ENCODE results near the gene USP43. TPM values are rescaled to one million over a fixed set of nuclear protein-coding genes. Genes with fewer than 3 reads are reported as not detected.

The USP43 gene
- polyA plus RNA-seq, 3 donors, result 6.7 to 8.7 (median 7.1) TPM

GRCh38 chr17:9700754-9701476 lies 55.6 kb downstream of the USP43 start:
- no peak for DNase-seq (ENCODE audit: extremely low read depth in 1 of 11, low read depth in 9 of 11, low spot score in 4 of 11)

GRCh38 chr17:9702482-9702881 lies 57.2 kb downstream of the USP43 start:
- DNase-seq (ENCODE audit: extremely low read depth in 1 of 11, low read depth in 9 of 11, low spot score in 4 of 11), result no peak

DNA sequence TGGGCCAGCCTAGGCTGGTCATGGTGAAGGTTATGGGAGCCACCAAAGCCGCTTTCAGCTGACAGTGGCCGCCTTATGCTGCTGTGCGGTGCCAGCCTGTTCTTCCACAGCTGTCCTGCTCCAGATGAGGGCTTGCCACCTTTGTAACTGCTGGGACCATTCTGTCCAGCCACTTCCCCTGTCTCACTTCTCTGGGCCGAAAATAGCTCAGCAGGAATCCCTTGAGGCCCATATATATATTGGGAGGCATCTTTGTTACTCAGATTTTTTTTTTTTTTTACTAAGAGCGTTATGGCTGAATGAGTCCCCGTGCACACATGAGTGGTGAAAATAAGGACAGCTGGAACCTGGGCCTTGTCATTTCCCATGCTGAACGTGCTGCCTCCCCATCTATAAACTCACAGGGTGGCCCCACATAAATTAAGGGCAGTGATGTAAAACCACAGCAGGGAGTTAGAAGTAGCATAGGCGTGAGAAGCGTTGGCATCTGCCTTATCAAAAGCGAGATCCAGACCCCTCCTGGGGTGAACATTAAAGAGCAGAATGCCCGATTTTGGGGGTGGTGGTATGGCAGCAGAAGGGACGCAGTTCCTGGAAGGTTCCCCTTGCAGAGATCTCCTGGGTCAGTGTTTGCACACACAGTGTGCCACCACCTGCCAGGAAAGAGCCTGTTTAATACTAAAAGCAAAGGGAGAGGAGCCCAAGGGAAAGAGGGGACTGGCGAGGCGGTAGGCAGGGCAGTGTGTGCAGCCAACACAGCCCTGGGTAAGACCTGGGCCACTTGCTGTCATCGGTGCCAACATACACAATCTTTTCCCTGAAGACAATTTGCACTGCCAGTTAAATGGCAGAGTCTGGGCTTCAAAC lies 57.8 kb downstream of the USP43 start:
- DNase-seq (ENCODE audit: extremely low read depth in 1 of 11, low read depth in 9 of 11, low spot score in 4 of 11), result no peak

- no peak for DNase-seq (ENCODE audit: extremely low read depth in 1 of 11, low read depth in 9 of 11, low spot score in 4 of 11)
Observed at GRCh38 chr17:9703781-9704082, 58.4 kb downstream of the USP43 start.

DNA sequence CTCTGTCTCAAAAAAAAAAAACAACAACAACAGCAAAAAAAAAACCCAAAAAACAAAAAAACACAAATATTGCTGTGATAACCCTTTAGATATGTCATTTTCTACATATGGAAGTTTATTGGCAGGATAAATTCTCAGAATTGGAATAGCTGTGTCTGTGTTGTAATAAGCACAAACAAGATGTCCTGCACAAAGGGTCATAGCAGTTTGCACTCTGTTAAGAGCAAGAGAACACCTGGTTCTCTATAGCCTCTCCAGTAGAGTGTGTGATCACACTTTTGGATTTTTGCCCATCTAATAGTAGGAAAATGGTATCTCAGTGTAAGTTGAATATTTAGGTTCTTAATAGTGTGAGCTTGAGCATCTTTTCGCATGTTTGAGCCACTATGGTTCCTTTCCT lies 60.4 kb downstream of the USP43 start:
- DNase-seq (ENCODE audit: extremely low read depth in 1 of 11, low read depth in 9 of 11, low spot score in 4 of 11), result no peak

DNA sequence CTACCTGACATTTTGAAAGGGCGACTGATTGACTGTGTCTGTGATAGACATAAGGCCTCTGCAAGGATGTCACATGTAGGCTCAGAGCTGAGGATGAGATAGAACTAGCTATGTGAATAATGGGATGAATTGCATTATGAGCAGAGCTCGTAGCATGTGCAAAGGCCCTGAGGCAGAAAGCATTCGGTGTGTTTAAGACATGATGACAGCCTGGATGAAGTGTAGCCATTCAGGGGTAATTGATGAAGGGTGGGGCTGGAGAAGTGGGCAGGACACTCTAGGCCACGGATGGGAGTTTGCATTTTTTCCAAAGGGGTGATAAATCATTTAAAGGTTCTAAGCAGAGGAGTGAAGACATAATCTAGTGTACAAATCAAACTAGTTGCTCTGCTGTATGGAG lies 62.6 kb downstream of the USP43 start:
- no peak for DNase-seq (ENCODE audit: extremely low read depth in 1 of 11, low read depth in 9 of 11, low spot score in 4 of 11)

GRCh38 chr17:9714801-9715200 lies 69.5 kb downstream of the USP43 start:
- no peak for DNase-seq (ENCODE audit: extremely low read depth in 1 of 11, low read depth in 9 of 11, low spot score in 4 of 11)

DNA sequence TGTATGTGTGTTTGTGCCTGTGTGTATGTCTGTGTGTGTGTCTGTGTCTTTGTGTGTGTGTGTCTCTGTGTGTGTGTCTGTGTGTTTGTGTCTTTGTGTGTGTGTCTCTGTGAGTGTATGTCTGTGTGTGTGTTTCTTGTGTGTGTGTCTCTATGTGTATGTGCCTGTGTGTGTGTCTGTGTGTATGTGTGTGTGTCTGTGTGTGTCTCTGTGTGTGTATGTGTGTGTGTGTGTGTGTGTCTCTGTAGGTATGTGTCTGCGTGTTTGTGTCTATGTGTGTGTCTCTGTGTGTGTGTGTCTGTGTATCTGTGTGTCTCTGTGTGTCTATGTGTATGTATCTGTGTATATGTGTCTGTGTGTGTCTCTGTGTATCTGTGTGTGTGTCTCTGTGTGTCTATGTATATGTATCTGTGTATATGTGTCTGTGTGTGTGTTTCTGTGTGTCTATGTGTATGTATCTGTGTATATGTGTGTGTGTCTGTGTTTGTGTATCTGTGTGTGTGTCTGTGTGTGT lies 70.2 kb downstream of the USP43 start:
- DNase-seq (ENCODE audit: extremely low read depth in 1 of 11, low read depth in 9 of 11, low spot score in 4 of 11), result no peak

- no peak for DNase-seq (ENCODE audit: extremely low read depth in 1 of 11, low read depth in 9 of 11, low spot score in 4 of 11)
Observed at GRCh38 chr17:9725575-9725974, 80.3 kb downstream of the USP43 start.

GRCh38 chr17:9726291-9726690 lies 81.0 kb downstream of the USP43 start:
- no peak for DNase-seq (ENCODE audit: extremely low read depth in 1 of 11, low read depth in 9 of 11, low spot score in 4 of 11)

- DNase-seq (ENCODE audit: extremely low read depth in 1 of 11, low read depth in 9 of 11, low spot score in 4 of 11), result no peak
Observed at GRCh38 chr17:9728005-9728404, 82.7 kb downstream of the USP43 start.

DNA sequence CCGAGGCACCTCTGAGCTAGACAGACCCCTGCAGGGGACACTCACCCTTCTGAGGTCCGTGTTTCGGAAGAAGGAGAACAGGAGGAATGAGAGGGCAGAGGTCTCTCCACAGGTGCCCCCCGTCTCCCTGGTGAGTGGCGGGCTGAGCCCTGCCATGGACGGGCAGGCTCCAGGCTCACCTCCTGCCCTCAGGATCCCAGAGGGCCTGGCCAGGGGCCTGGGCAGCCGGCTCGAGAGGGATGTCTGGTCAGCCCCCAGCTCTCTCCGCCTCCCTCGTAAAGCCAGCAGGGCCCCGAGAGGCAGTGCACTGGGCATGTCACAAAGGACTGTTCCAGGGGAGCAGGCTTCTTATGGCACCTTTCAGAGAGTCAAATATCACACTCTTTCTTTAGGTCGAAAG lies 83.2 kb downstream of the USP43 start:
- DNase-seq (ENCODE audit: extremely low read depth in 1 of 11, low read depth in 9 of 11, low spot score in 4 of 11), result no peak

GRCh38 chr17:9729034-9729650 lies 83.8 kb downstream of the USP43 start:
- DNase-seq (ENCODE audit: extremely low read depth in 1 of 11, low read depth in 9 of 11, low spot score in 4 of 11), result peak in 8 of 11 donors; percentile 31 to 59 (median 48)

DNA sequence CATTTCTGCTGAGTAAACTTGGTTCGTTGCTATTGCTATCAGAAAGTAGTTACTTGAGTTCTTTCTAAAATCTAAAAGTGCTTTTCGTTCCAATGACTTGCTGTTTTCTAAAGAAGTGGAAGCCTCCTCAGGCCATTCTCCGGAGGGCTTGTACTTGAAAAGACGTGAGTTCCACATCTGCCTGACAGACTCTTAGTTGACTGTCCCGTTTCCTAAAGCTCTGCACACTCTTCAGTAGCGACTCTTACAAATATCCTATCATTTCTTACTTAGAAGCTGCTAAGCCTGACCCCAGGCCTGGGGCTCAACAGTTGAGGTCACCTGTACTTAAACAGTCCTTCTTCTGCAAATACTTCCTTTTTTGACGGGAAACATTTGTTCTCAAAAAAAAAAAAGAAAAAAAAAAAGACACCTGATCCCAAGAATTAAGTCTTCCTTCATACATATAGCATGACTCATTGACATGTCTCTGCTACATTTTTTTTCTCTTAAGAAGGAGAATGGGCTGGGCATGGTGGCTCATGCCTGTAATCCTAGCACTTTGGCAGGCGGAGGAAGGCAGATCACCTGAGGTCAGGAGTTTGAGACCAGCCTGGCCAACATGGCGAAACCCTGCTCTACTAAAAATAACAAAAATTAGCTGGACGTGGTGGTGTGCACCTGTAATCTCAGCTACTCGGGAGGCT lies 84.6 kb downstream of the USP43 start:
- DNase-seq (ENCODE audit: extremely low read depth in 1 of 11, low read depth in 9 of 11, low spot score in 4 of 11), result no peak

DNA sequence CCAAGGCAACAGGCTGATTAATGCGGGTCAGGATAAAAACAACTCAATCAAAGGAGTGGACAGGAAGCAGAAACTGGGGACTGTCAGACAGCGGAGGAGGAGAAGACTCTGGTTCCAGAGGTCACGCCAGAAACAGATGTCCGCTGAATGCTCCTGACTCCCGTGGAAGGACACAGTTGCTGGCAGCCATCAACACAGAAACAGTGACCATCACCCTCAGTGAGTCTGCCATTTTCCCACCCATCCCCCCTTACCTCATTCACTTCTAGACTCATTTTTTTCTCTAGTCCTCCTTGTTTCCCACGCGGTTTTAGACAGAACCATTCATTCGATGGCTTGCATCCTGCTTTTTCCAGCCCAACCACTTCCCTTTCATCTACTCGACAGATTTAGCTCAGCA lies 105.2 kb downstream of the USP43 start:
- DNase-seq (ENCODE audit: extremely low read depth in 1 of 11, low read depth in 9 of 11, low spot score in 4 of 11), result no peak

GRCh38 chr17:9755083-9755482 lies 109.8 kb downstream of the USP43 start:
- no peak for DNase-seq (ENCODE audit: extremely low read depth in 1 of 11, low read depth in 9 of 11, low spot score in 4 of 11)

- DNase-seq (ENCODE audit: extremely low read depth in 1 of 11, low read depth in 9 of 11, low spot score in 4 of 11), result no peak
Observed at GRCh38 chr17:9760266-9760665, 114.9 kb downstream of the USP43 start.

DNA sequence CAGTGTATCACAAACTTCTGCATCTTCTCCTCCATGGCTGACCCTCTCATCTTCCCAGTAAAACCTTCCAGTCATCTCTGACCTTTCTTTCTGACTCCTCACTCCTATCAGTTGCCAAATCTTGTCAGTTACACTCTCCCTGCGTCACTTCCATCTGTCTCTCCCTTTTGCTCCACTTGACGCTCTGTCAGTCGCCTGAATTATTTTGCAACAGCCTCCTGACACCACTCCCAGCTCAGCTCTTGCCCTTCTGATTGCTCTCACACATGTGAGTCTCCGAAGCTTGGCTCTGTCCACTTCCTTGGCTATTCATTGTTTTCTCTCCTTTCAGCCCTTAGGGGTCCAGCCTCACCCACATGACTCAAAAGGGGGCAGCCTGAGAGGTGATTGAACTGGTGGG lies 118.3 kb downstream of the USP43 start:
- DNase-seq (ENCODE audit: extremely low read depth in 1 of 11, low read depth in 9 of 11, low spot score in 4 of 11), result no peak

DNA sequence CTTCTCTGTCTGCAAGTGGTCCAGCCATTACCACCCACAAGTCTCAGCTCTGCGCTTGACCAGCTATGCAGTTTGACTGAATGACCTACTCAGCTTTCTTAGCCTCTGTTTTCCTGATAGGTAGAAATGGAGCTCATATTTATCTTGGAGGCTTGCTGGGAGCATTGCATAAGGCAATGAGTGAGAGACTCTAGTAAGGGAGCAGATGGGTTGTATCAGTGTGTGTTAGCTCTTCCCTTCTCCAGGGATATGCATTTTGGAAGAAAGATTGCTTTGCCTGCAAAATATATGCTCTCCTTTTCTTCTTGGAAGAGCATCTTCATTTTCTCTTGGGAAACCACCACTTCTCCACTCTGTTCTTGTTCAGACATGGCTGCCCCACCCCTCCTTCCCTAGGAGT lies 120.0 kb downstream of the USP43 start:
- DNase-seq (ENCODE audit: extremely low read depth in 1 of 11, low read depth in 9 of 11, low spot score in 4 of 11), result no peak

GRCh38 chr17:9766970-9767369 lies 121.7 kb downstream of the USP43 start:
- no peak for DNase-seq (ENCODE audit: extremely low read depth in 1 of 11, low read depth in 9 of 11, low spot score in 4 of 11)
